KMS-11 (cell line): Measurements from ENCODE around the gene NPHP4.

Experiments used
- H2AFZ ChIP-seq: fragments of 200-600 bp; sonication (generic); 2 replicates; pipeline ENCODE4 v1.6.1; 2016; ENCODE audit warnings: antibody characterized with exemption, mixed run types, low read depth
- H3K27ac ChIP-seq: fragments of 200-600 bp; sonication (generic); 2 replicates; pipeline ENCODE4 v1.6.1; 2016; ENCODE audit warnings: mild to moderate bottlenecking, mixed run types
- H3K27me3 ChIP-seq: fragments of 200-600 bp; sonication (generic); 2 replicates; pipeline ENCODE4 v1.6.1; 2017; ENCODE audit warnings: mild to moderate bottlenecking, low read depth, mixed run types, moderate library complexity; ENCODE audit not compliant: insufficient read depth
- H3K36me3 ChIP-seq: fragments of 200-600 bp; sonication (generic); 2 replicates; pipeline ENCODE4 v1.6.1; 2017; ENCODE audit warnings: mild to moderate bottlenecking, mixed run types; ENCODE audit not compliant: insufficient read depth
- H3K4me1 ChIP-seq: fragments of 200-600 bp; sonication (generic); 2 replicates; pipeline ENCODE4 v1.6.1; 2016; ENCODE audit warnings: mild to moderate bottlenecking, low read depth, mixed run types; ENCODE audit not compliant: poor library complexity, severe bottlenecking
- H3K4me2 ChIP-seq: fragments of 200-600 bp; sonication (generic); 2 replicates; pipeline ENCODE4 v1.7.0; 2016; ENCODE audit warnings: mild to moderate bottlenecking, mixed run types
- H3K4me3 ChIP-seq: fragments of 200-600 bp; sonication (generic); IDR thresholded peaks from 2 replicates; pipeline ENCODE4 v1.6.1; 2017; ENCODE audit warnings: low read depth, low read length, mixed read lengths; ENCODE audit not compliant: insufficient read depth
- H3K79me2 ChIP-seq: fragments of 200-600 bp; sonication (generic); 2 replicates; pipeline ENCODE4 v1.6.1; 2016; ENCODE audit warnings: low read depth, mixed run types; ENCODE audit not compliant: insufficient read depth
- H3K9ac ChIP-seq: fragments of 200-600 bp; sonication (generic); 2 replicates; pipeline ENCODE4 v1.6.1; 2016; ENCODE audit warnings: mild to moderate bottlenecking, mixed run types
- H4K20me1 ChIP-seq: fragments of 200-600 bp; sonication (generic); 2 replicates; pipeline ENCODE4 v1.6.1; 2016; ENCODE audit warnings: mild to moderate bottlenecking, mixed run types; ENCODE audit not compliant: insufficient read depth
- TF ChIP-seq, protein P1 (sequence below): fragments of 200-600 bp; sonication (generic); conservative IDR thresholded peaks from 2 replicates; pipeline ENCODE4 v1.6.1; 2017; ENCODE audit warnings: low read depth, mild to moderate bottlenecking, antibody characterized with exemption, low read length, moderate library complexity, mixed read lengths

The NPHP4 gene

DNA sequence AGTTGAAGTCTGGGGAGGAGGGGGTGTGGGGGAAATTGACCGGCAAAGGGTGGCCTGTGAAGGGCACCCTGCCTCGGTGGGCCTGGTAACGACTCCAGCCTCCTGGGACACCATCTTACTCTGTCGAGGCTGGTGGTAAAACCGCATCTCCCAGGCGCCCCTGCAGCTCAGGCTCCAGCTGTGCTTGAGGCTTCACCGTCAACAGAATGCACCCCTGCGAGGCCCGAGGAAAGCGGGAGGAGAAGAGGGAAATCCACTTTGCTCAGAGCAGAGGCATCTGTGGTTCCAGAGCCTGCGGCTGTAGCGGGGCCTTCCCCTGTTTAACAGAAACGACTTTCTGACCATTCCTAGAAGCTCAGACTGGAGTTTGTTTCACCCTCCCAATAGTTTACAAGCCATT, 165.6 kb downstream of the NPHP4 start:
- Histone ChIP-seq H3K9ac (no peak overlapping the region), H3K36me3 (no peaks in the 10 kb centered on the region), H3K27me3 (peaks cover 50% of the 10 kb centered on the region), H3K27ac (no peak overlapping the region), H3K4me3 (no peak overlapping the region), H3K4me2 (no peak overlapping the region), H3K79me2 (no peaks in the 10 kb centered on the region), H4K20me1 (no peaks in the 10 kb centered on the region), H2AFZ (no peak overlapping the region), H3K4me1 (no peaks in the 10 kb centered on the region)
- TF ChIP-seq, protein P1, sequence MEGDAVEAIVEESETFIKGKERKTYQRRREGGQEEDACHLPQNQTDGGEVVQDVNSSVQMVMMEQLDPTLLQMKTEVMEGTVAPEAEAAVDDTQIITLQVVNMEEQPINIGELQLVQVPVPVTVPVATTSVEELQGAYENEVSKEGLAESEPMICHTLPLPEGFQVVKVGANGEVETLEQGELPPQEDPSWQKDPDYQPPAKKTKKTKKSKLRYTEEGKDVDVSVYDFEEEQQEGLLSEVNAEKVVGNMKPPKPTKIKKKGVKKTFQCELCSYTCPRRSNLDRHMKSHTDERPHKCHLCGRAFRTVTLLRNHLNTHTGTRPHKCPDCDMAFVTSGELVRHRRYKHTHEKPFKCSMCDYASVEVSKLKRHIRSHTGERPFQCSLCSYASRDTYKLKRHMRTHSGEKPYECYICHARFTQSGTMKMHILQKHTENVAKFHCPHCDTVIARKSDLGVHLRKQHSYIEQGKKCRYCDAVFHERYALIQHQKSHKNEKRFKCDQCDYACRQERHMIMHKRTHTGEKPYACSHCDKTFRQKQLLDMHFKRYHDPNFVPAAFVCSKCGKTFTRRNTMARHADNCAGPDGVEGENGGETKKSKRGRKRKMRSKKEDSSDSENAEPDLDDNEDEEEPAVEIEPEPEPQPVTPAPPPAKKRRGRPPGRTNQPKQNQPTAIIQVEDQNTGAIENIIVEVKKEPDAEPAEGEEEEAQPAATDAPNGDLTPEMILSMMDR = no peak

DNA sequence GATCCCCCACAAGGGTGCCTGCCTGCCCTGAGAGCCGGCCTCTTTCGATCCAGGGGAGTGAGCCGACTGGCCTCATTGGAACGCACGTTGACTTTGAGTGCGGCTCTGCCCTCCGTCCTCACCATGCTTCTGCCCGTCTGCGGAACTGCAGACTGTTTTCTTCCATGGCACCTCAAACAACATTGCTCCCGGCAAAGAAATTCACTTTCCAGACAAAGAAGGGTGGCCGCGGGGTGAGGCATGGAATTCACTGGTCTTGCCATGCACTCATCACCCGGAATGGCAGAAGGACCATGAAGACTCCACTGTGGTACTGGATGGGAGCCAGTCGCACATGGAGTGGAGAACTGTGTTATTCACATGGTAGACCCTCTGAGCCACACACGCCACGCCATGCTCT, 169.5 kb downstream of the NPHP4 start:
- TF ChIP-seq, protein P1 = no peak
- no peak overlapping the region for H3K27ac ChIP-seq
- peaks cover 55% of the 10 kb centered on the region for H3K27me3 ChIP-seq
- H3K36me3 ChIP-seq = no peaks in the 10 kb centered on the region
- H3K79me2 ChIP-seq = no peaks in the 10 kb centered on the region
- H3K4me2 ChIP-seq = no peak overlapping the region
- no peaks in the 10 kb centered on the region for H4K20me1 ChIP-seq
- H3K9ac ChIP-seq = no peak overlapping the region
- no peak overlapping the region for H3K4me3 ChIP-seq
- H2AFZ ChIP-seq = no peak overlapping the region
- no peaks in the 10 kb centered on the region for H3K4me1 ChIP-seq

DNA sequence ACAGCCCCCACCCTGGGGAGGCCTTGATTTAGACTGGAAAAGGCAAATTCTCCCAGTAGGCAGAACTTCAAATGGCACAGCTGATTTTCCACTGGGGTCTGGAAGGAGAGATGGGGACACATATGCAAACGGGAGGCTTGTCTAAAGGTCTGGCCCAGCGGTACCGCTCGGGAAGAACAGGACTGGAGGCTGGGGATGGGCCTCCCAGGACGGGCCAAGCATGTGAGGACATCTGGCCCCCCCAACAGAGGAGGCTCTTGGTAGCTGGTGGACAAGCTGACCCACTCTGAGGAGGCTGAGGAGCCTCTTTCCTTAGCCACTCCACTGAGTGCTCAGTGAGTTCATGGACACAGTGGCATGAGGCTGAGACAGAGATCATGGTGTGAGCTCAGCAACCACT, 170.0 kb downstream of the NPHP4 start:
- no peak overlapping the region for H3K9ac ChIP-seq
- H3K4me1 ChIP-seq = no peaks in the 10 kb centered on the region
- no peak overlapping the region for H3K4me2 ChIP-seq
- TF ChIP-seq, protein P1 = no peak
- no peaks in the 10 kb centered on the region for H3K36me3 ChIP-seq
- H2AFZ ChIP-seq = no peak overlapping the region
- no peaks in the 10 kb centered on the region for H3K79me2 ChIP-seq
- peaks cover 53% of the 10 kb centered on the region; the same call in 1 of the 2 replicates for H3K27me3 ChIP-seq
- no peaks in the 10 kb centered on the region for H4K20me1 ChIP-seq
- no peak overlapping the region for H3K27ac ChIP-seq
- no peak overlapping the region for H3K4me3 ChIP-seq

DNA sequence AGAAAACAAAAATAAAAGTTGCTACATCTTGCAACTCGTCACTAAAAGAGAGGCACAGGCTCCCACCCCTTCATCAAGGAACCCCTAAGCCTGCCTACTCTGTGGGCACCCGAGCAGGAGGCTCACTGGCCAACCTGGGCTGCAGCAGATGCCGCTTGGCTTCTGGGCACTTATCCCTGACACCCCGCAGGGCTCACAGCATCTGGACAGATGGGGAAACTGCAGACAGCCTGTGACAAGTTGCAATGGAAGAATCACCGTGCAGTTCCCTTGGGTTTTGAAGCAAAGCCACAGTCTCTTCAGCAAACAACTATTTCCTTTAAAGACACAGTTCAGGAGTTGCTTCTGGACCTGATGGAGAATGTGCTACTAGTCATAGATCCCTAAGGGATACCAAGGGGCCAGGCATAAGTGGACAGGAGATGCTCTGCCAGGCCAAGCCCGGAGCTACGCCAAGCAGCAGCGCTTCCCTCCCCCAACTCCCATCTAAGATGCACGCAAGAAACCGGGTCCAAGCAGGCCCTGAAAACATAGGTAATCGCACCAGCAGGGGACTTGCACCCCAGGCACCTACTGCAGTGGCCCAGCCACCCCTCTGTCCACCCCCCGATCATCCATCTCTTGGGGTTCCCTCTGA, 170.6 kb downstream of the NPHP4 start:
- no peak overlapping the region for H2AFZ ChIP-seq
- H3K9ac ChIP-seq = no peak overlapping the region
- TF ChIP-seq, protein P1 = no peak
- H4K20me1 ChIP-seq = no peaks in the 10 kb centered on the region
- H3K4me3 ChIP-seq = no peak overlapping the region
- H3K36me3 ChIP-seq = no peaks in the 10 kb centered on the region
- no peaks in the 10 kb centered on the region for H3K4me1 ChIP-seq
- H3K4me2 ChIP-seq = no peak overlapping the region
- H3K79me2 ChIP-seq = no peaks in the 10 kb centered on the region
- H3K27ac ChIP-seq = no peak overlapping the region
- peaks cover 47% of the 10 kb centered on the region; the same call in 1 of the 2 replicates for H3K27me3 ChIP-seq
